Hepatocyte (in vitro differentiated cells): Measurements from ENCODE around the gene NPNT. TPM values are rescaled to one million over a fixed set of nuclear protein-coding genes. Genes with fewer than 3 reads are reported as not detected.

Experiments
- DNase-seq: peaks from one replicate; pipeline ENCODE4 v3.0.0-alpha.2; 2016; ENCODE audit warnings: low spot score
- H2AFZ ChIP-seq: fragments of 200-600 bp; sonication (generic); 2 replicates; pipeline ENCODE4 v1.6.0; 2016; ENCODE audit warnings: antibody characterized with exemption, mild to moderate bottlenecking
- H3K27ac ChIP-seq: fragments of 200-600 bp; sonication (generic); 2 replicates; pipeline ENCODE4 v1.5.1; 2016; ENCODE audit warnings: mild to moderate bottlenecking
- H3K27me3 ChIP-seq: fragments of 200-600 bp; sonication (generic); 2 replicates; pipeline ENCODE4 v1.6.1; 2016
- H3K36me3 ChIP-seq: fragments of 200-600 bp; sonication (generic); replicated peaks from 2 replicates; pipeline ENCODE4 v1.5.1; 2016; ENCODE audit warnings: low read depth; ENCODE audit not compliant: insufficient read depth
- H3K4me1 ChIP-seq: fragments of 200-600 bp; sonication (generic); 2 replicates; pipeline ENCODE4 v1.5.1; 2016; ENCODE audit warnings: mild to moderate bottlenecking, moderate library complexity; ENCODE audit not compliant: insufficient read depth
- H3K4me2 ChIP-seq: fragments of 200-600 bp; sonication (generic); 2 replicates; pipeline ENCODE4 v1.6.0; 2016
- H3K4me3 ChIP-seq: fragments of 200-600 bp; sonication (generic); 2 replicates; pipeline ENCODE4 v1.5.1; 2016; ENCODE audit warnings: mild to moderate bottlenecking
- H3K79me2 ChIP-seq: fragments of 200-600 bp; sonication (generic); 2 replicates; pipeline ENCODE4 v1.6.0; 2017; ENCODE audit warnings: mild to moderate bottlenecking
- H3K9me2 ChIP-seq: fragments of 200-600 bp; sonication (generic); replicated peaks from 2 replicates; pipeline ENCODE4 v1.6.0; 2017; ENCODE audit warnings: mild to moderate bottlenecking; ENCODE audit not compliant: insufficient read depth
- H3K9me3 ChIP-seq: fragments of 200-600 bp; sonication (generic); 2 replicates; pipeline ENCODE4 v1.5.1; 2016; ENCODE audit warnings: low read depth, mild to moderate bottlenecking
- H4K20me1 ChIP-seq: fragments of 200-600 bp; sonication (generic); 2 replicates; pipeline ENCODE4 v1.6.0; 2016; ENCODE audit warnings: mild to moderate bottlenecking; ENCODE audit not compliant: insufficient read depth, poor library complexity, severe bottlenecking
- EZH2 ChIP-seq: fragments of 200-600 bp; sonication (generic); IDR thresholded peaks from 2 replicates; pipeline ENCODE4 v1.6.1; 2016; ENCODE audit warnings: antibody characterized with exemption, mild to moderate bottlenecking, borderline replicate concordance
- EZH2phosphoT487 ChIP-seq: fragments of 200-600 bp; sonication (generic); IDR thresholded peaks from one replicate; pipeline ENCODE4 v1.6.1; 2018; ENCODE audit warnings: antibody characterized with exemption, mild to moderate bottlenecking, low read depth, moderate library complexity; ENCODE audit not compliant: unreplicated experiment, severe bottlenecking
- WGBS: methylation state at CpG from one replicate; pipeline ENCODE4 v1.1.6; 2016; ENCODE audit warnings: low lambda C conversion rate; ENCODE audit errors: missing lambda C conversion rate; 5-methylcytosine and 5-hydroxymethylcytosine counted together
- polyA plus RNA-seq: library from polyadenylated mRNA; unstranded; fragments of >200 nt; fragmentation: Nextera tagmentation; extraction: Ambion mirVana; gene quantifications from 2 replicates; pipeline ENCODE4 v1.2.1, GENCODE V29; 2016
- total RNA-seq: library from RNA; depleted of rRNA; stranded (reverse); fragments of >200 nt; gene quantifications from 2 replicates; pipeline ENCODE4 v1.2.3, GENCODE V29; 2014
- TF ChIP-seq, protein P1 (sequence below): fragments of 200-600 bp; sonication (generic); IDR thresholded peaks from 2 replicates; pipeline ENCODE4 v1.5.1; 2016; ENCODE audit warnings: antibody characterized with exemption, mild to moderate bottlenecking; ENCODE audit not compliant: poor library complexity

Gene NPNT
- total and polyA plus RNA-seq, 2 experiments from 2014 or later = 228 to 231 TPM

DNA sequence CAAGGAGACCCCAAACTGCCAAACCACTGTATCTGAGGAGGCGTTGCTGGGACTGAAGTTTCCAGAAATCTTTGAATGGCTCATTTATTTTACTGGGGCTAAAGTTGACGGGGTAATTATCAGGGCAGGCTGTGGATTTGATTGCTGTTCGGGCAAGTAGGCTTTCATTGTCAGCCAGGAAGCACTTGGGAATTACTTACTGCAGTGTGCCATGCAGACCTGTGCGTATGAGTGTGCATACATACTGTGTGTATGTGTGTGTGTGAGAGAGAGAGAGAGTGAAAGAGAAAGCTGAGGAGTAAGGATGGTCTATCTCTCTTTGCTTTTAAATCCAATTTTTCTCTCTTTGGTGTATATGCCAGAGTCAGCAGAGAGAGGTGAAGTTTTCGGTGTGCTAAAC, 122.7 kb downstream of the NPNT start:
- Histone ChIP-seq H3K27me3 (no peaks in the 10 kb centered on the region), H3K79me2 (no peaks in the 10 kb centered on the region), H3K4me1 (no peaks in the 10 kb centered on the region), H3K36me3 (no peaks in the 10 kb centered on the region), H3K9me3 (peaks cover 7% of the 10 kb centered on the region), H3K4me2 (no peak overlapping the region), H3K4me3 (no peak overlapping the region), H4K20me1 (no peaks in the 10 kb centered on the region), H3K27ac (no peak overlapping the region), H2AFZ (no peak overlapping the region), H3K9me2 (no peaks in the 10 kb centered on the region)
- TF ChIP-seq EZH2phosphoT487 (no peak), EZH2 (no peak)
- TF ChIP-seq, protein P1, sequence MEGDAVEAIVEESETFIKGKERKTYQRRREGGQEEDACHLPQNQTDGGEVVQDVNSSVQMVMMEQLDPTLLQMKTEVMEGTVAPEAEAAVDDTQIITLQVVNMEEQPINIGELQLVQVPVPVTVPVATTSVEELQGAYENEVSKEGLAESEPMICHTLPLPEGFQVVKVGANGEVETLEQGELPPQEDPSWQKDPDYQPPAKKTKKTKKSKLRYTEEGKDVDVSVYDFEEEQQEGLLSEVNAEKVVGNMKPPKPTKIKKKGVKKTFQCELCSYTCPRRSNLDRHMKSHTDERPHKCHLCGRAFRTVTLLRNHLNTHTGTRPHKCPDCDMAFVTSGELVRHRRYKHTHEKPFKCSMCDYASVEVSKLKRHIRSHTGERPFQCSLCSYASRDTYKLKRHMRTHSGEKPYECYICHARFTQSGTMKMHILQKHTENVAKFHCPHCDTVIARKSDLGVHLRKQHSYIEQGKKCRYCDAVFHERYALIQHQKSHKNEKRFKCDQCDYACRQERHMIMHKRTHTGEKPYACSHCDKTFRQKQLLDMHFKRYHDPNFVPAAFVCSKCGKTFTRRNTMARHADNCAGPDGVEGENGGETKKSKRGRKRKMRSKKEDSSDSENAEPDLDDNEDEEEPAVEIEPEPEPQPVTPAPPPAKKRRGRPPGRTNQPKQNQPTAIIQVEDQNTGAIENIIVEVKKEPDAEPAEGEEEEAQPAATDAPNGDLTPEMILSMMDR = no peak
- 76% methylated on average over 5 of the region's 5 CpGs for WGBS
- DNase-seq = no peak

- Histone ChIP-seq H3K4me3 (no peak overlapping the region), H3K79me2 (no peaks in the 10 kb centered on the region), H2AFZ (no peak overlapping the region), H3K4me1 (no peaks in the 10 kb centered on the region), H3K36me3 (no peaks in the 10 kb centered on the region), H3K9me2 (no peaks in the 10 kb centered on the region), H3K9me3 (no peaks in the 10 kb centered on the region), H3K27ac (no peak overlapping the region), H3K27me3 (no peaks in the 10 kb centered on the region), H4K20me1 (no peaks in the 10 kb centered on the region), H3K4me2 (no peak overlapping the region)
- TF ChIP-seq, protein P1 = no peak
- no peak for TF ChIP-seq EZH2
- TF ChIP-seq EZH2phosphoT487 = no peak
- DNase-seq = no peak
These were observed 124.5 kb downstream of the NPNT start for GRCh38 chr4:106019771-106020170.

Other genes with a start within 250 kb of the NPNT start
- 17.3 and 25.2 TPM in 2 replicates for gene INTS12, start 186.8 kb upstream of the NPNT start, total RNA-seq
- gene INTS12, start 186.8 kb upstream of the NPNT start, polyA plus RNA-seq = 20.8 and 25.6 TPM in 2 replicates
- gene GSTCD, start 186.7 kb upstream of the NPNT start, total RNA-seq = 19.1 and 21.9 TPM in 2 replicates
- gene GSTCD, start 186.7 kb upstream of the NPNT start, polyA plus RNA-seq = 2.8 and 4.8 TPM in 2 replicates